GM23338 (cell line): ENCODE measurements around the gene HRNR. TPM values are rescaled to one million over a fixed set of nuclear protein-coding genes. Genes with fewer than 3 reads are reported as not detected.

ENCODE experiments used
- ATAC-seq: fragments of 200-7000 bp; cut with Tn5 transposase; 3 replicates; pipeline ENCODE4 v1.9.1; 2020
- DNase-seq: peaks from one replicate; pipeline ENCODE4 v3.0.0-alpha.2; 2015; ENCODE audit warnings: low spot score
- H2AFZ ChIP-seq: fragments of 200-600 bp; sonication (generic); 2 replicates; pipeline ENCODE4 v1.8.0; 2016; ENCODE audit warnings: antibody characterized with exemption, mild to moderate bottlenecking, moderate library complexity
- H3F3A ChIP-seq: fragments of 200-600 bp; sonication (generic); replicated peaks from 2 replicates; pipeline ENCODE4 v1.8.0; 2017; ENCODE audit warnings: antibody characterized with exemption, mixed run types, low read depth
- H3K27ac ChIP-seq: fragments of 200-600 bp; sonication (generic); 2 replicates; pipeline ENCODE4 v1.6.1; 2016; ENCODE audit warnings: low read depth
- H3K27me3 ChIP-seq: fragments of 200-600 bp; sonication (generic); 2 replicates; pipeline ENCODE4 v1.8.0; 2016; ENCODE audit warnings: mild to moderate bottlenecking, mixed run types, moderate library complexity; ENCODE audit not compliant: insufficient read depth
- H3K36me3 ChIP-seq: fragments of 200-600 bp; sonication (generic); 2 replicates; pipeline ENCODE4 v1.8.0; 2016; ENCODE audit warnings: mild to moderate bottlenecking; ENCODE audit not compliant: insufficient read depth
- H3K4me1 ChIP-seq: fragments of 200-600 bp; sonication (generic); 2 replicates; pipeline ENCODE4 v1.8.0; 2016; ENCODE audit warnings: mild to moderate bottlenecking, moderate library complexity; ENCODE audit not compliant: insufficient read depth
- H3K4me2 ChIP-seq: fragments of 200-600 bp; sonication (generic); 2 replicates; pipeline ENCODE4 v1.7.1; 2017; ENCODE audit warnings: mixed run types
- H3K4me3 ChIP-seq: fragments of 200-600 bp; sonication (generic); 2 replicates; pipeline ENCODE4 v1.6.1; 2016; ENCODE audit warnings: mixed run types
- H3K79me2 ChIP-seq: fragments of 200-600 bp; sonication (generic); replicated peaks from 2 replicates; pipeline ENCODE4 v1.8.0; 2017; ENCODE audit warnings: mild to moderate bottlenecking; ENCODE audit not compliant: insufficient read depth
- H3K9me2 ChIP-seq: fragments of 200-600 bp; sonication (generic); 2 replicates; pipeline ENCODE4 v1.8.0; 2017; ENCODE audit not compliant: insufficient read depth
- H4K20me1 ChIP-seq: fragments of 200-600 bp; sonication (generic); replicated peaks from 2 replicates; pipeline ENCODE4 v1.8.0; 2017; ENCODE audit warnings: mild to moderate bottlenecking; ENCODE audit not compliant: insufficient read depth
- H3K27ac Mint-ChIP-seq: 2 replicates; pipeline ENCODE4 v1.8.0; 2020; ENCODE audit warnings: inconsistent platforms, mild to moderate bottlenecking, moderate library complexity, mixed read lengths
- H3K27me3 Mint-ChIP-seq: 3 replicates; pipeline ENCODE4 v1.8.0; 2022; ENCODE audit warnings: low read depth, mild to moderate bottlenecking, moderate library complexity, mixed read lengths, inconsistent platforms; ENCODE audit not compliant: insufficient read depth, poor library complexity
- H3K36me3 Mint-ChIP-seq: 3 replicates; pipeline ENCODE4 v1.8.0; 2021; ENCODE audit warnings: low read depth, mild to moderate bottlenecking, inconsistent platforms, moderate library complexity, mixed read lengths
- H3K4me1 Mint-ChIP-seq: 3 replicates; pipeline ENCODE4 v1.8.0; 2020; ENCODE audit warnings: mild to moderate bottlenecking, inconsistent platforms, mixed read lengths
- H3K4me3 Mint-ChIP-seq: 3 replicates; pipeline ENCODE4 v1.8.0; 2021; ENCODE audit warnings: moderate library complexity, mild to moderate bottlenecking, inconsistent platforms, mixed read lengths
- H3K9me3 Mint-ChIP-seq: 3 replicates; pipeline ENCODE4 v1.8.0; 2020; ENCODE audit warnings: moderate library complexity, mild to moderate bottlenecking, inconsistent platforms, mixed read lengths
- CTCF ChIP-seq, 2 experiments: fragments of 200-600 bp in 1 of 2; sonication (generic) in 1 of 2; conservative IDR thresholded peaks; 2 replicates each; pipeline versions ENCODE4 v1.5.1 to v1.6.1; 2016 to 2017; ENCODE audit warnings: antibody characterized with exemption in 2 of 2, low read depth in 2 of 2, mild to moderate bottlenecking in 2 of 2, moderate library complexity in 1 of 2
- ETS1 ChIP-seq: IDR thresholded peaks from 2 replicates; pipeline ENCODE4 v1.6.1; 2016; ENCODE audit warnings: antibody characterized with exemption
- EZH2 ChIP-seq: fragments of 200-600 bp; sonication (generic); IDR thresholded peaks from one replicate; pipeline ENCODE4 v1.8.0; 2017; ENCODE audit warnings: antibody characterized with exemption, mild to moderate bottlenecking, low read depth; ENCODE audit not compliant: unreplicated experiment
- EZH2phosphoT487 ChIP-seq: fragments of 200-600 bp; sonication (generic); IDR thresholded peaks from one replicate; pipeline ENCODE4 v1.8.1; 2018; ENCODE audit warnings: antibody characterized with exemption; ENCODE audit not compliant: unreplicated experiment
- JUNB ChIP-seq: IDR thresholded peaks from one replicate; pipeline ENCODE4 v1.6.1; 2016; ENCODE audit warnings: antibody characterized with exemption; ENCODE audit not compliant: unreplicated experiment
- NANOG ChIP-seq: IDR thresholded peaks from 2 replicates; pipeline ENCODE4 v1.6.1; 2016; ENCODE audit warnings: antibody characterized with exemption, borderline replicate concordance
- STAT1 ChIP-seq: IDR thresholded peaks from one replicate; pipeline ENCODE4 v1.6.1; 2016; ENCODE audit warnings: antibody characterized with exemption; ENCODE audit not compliant: unreplicated experiment
- ZNF462 ChIP-seq: fragments of 250-450 bp; sonication (Bioruptor Pico); IDR thresholded peaks from 2 replicates; pipeline ENCODE4 v1.5.0; 2020; ENCODE audit warnings: mild to moderate bottlenecking, moderate library complexity
- polyA plus RNA-seq: library from polyadenylated mRNA; unstranded; fragments of >200 nt; fragmentation: Nextera tagmentation; extraction: Ambion mirVana; gene quantifications from 2 replicates; pipeline ENCODE4 v1.2.1, GENCODE V29; 2016
- total RNA-seq: library from RNA; depleted of rRNA; stranded (reverse); fragments of >200 nt; shearing (Covaris generic); gene quantifications from 2 replicates; pipeline ENCODE4 v1.2.3, GENCODE V29; 2014

HRNR gene
- total and polyA plus RNA-seq, 2 experiments from 2014 or later, result not detected

GRCh38 chr1:152168535-152168868 lies 55.5 kb downstream of the HRNR start:
- Histone ChIP-seq H4K20me1 (no peaks in the 10 kb centered on the region), H2AFZ (0 out of 2 replicates have a peak overlapping the region, but pooled peaks have one; percentile 47), H3F3A (no peaks in the 10 kb centered on the region), H3K4me3 (no peak overlapping the region), H3K79me2 (no peaks in the 10 kb centered on the region), H3K27me3 (no peaks in the 10 kb centered on the region), H3K4me1 (no peaks in the 10 kb centered on the region), H3K36me3 (no peaks in the 10 kb centered on the region), H3K9me2 (no peaks in the 10 kb centered on the region; the same call in 1 of the 2 replicates), H3K4me2 (no peak overlapping the region), H3K27ac (no peak overlapping the region)
- ATAC-seq (no peak), DNase-seq (no peak)
- no peak overlapping the region for H3K4me3 Mint-ChIP-seq
- no peaks in the 10 kb centered on the region for H3K36me3 Mint-ChIP-seq
- peaks cover 2% of the 10 kb centered on the region; the same call in 2 of the 3 replicates for H3K4me1 Mint-ChIP-seq
- peaks cover 3% of the 10 kb centered on the region for H3K27me3 Mint-ChIP-seq
- no peak for TF ChIP-seq EZH2
- TF ChIP-seq ETS1, result no peak
- no peak for TF ChIP-seq JUNB
- no peak for TF ChIP-seq STAT1
- TF ChIP-seq CTCF (conservative IDR thresholded peaks at IDR 0.05; ENCODE audit: low read depth in 2 of 2), result no peak
- no peak for TF ChIP-seq EZH2phosphoT487
- TF ChIP-seq NANOG, result no peak
- no peaks in the 10 kb centered on the region; the same call in 2 of the 3 replicates for H3K9me3 Mint-ChIP-seq
- no peak overlapping the region for H3K27ac Mint-ChIP-seq

GRCh38 chr1:152167835-152168534 lies 56.0 kb downstream of the HRNR start:
- Histone ChIP-seq H3K4me1 (no peaks in the 10 kb centered on the region), H3K27ac (no peak overlapping the region), H3K36me3 (no peaks in the 10 kb centered on the region), H3K79me2 (no peaks in the 10 kb centered on the region), H3K27me3 (no peaks in the 10 kb centered on the region), H3K9me2 (no peaks in the 10 kb centered on the region; the same call in 1 of the 2 replicates), H3F3A (no peaks in the 10 kb centered on the region), H4K20me1 (no peaks in the 10 kb centered on the region), H3K4me2 (no peak overlapping the region), H3K4me3 (no peak overlapping the region), H2AFZ (peak overlapping the region; percentile 47; the same call in 1 of the 2 replicates)
- peaks cover 3% of the 10 kb centered on the region for H3K27me3 Mint-ChIP-seq
- no peak overlapping the region for H3K4me3 Mint-ChIP-seq
- no peaks in the 10 kb centered on the region; the same call in 2 of the 3 replicates for H3K9me3 Mint-ChIP-seq
- ATAC-seq, result no peak
- H3K27ac Mint-ChIP-seq, result no peak overlapping the region
- no peak for DNase-seq
- peaks cover 2% of the 10 kb centered on the region; the same call in 2 of the 3 replicates for H3K4me1 Mint-ChIP-seq
- no peaks in the 10 kb centered on the region for H3K36me3 Mint-ChIP-seq
- TF ChIP-seq EZH2 (no peak), CTCF (conservative IDR thresholded peaks at IDR 0.05; ENCODE audit: low read depth in 2 of 2) (no peak), NANOG (no peak), ZNF462 (CRISPR knock-in tag) (no peak)
